PFSK-1 (cell line): Measurements from ENCODE around the gene TMEM30B.

ENCODE experiments used
- FOXP2 ChIP-seq: optimal IDR thresholded peaks from 2 replicates; pipeline ENCODE3; 2011; ENCODE audit warnings: borderline replicate concordance, control low read depth, inconsistent platforms; ENCODE audit not compliant: insufficient read depth; ENCODE audit errors: extremely low read length, extremely low read depth
- POLR2AphosphoS5 ChIP-seq: IDR thresholded peaks from 2 replicates; pipeline ENCODE4 v1.6.1; 2012; ENCODE audit warnings: low read depth, mild to moderate bottlenecking, control low read depth, low read length, moderate library complexity
- SIN3A ChIP-seq: IDR thresholded peaks from 2 replicates; pipeline ENCODE4 v1.6.1; 2012; ENCODE audit warnings: mild to moderate bottlenecking, low read length, moderate library complexity, borderline replicate concordance; ENCODE audit not compliant: insufficient read depth
- TAF1 ChIP-seq: IDR thresholded peaks from 2 replicates; pipeline ENCODE4 v1.6.1; 2012; ENCODE audit warnings: low read length, control low read depth, borderline replicate concordance; ENCODE audit not compliant: insufficient read depth
- TF ChIP-seq, protein P1 (sequence below), 2 experiments: IDR thresholded peaks; 2 replicates each; pipeline versions ENCODE4 v1.6.1 to v1.8.0; 2011 to 2012; ENCODE audit warnings: low read depth in 2 of 2, low read length in 2 of 2, control low read depth in 1 of 2, inconsistent platforms in 1 of 2, mild to moderate bottlenecking in 1 of 2, moderate library complexity in 1 of 2; ENCODE audit not compliant: insufficient read depth in 1 of 2

Gene TMEM30B

GRCh38 chr14:61229981-61230380 is 51.2 kb downstream of the TMEM30B start:
- TF ChIP-seq POLR2AphosphoS5 (no peak), TAF1 (no peak)

DNA sequence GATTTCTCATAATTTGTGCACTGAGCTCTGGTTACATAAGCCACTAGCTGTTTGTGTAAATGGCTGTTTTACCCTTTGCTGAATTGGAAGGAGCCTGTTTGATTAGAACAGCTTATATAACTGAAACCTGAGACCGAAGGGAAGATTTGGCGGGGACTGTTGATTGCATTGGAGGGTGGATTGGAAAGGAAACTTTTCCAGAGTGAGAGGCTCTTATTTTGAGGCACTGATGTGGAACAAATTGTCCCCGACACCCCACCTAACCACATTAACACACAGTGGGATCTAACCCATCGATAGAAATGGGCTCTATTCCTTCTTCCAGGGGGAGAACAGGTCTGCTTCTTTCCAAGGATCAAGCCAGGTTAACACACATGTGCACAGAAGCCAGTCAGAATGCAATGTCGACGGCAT is 51.7 kb downstream of the TMEM30B start:
- TF ChIP-seq SIN3A (no peak), FOXP2 (no peak), TAF1 (no peak), POLR2AphosphoS5 (no peak)
- TF ChIP-seq, protein P1, sequence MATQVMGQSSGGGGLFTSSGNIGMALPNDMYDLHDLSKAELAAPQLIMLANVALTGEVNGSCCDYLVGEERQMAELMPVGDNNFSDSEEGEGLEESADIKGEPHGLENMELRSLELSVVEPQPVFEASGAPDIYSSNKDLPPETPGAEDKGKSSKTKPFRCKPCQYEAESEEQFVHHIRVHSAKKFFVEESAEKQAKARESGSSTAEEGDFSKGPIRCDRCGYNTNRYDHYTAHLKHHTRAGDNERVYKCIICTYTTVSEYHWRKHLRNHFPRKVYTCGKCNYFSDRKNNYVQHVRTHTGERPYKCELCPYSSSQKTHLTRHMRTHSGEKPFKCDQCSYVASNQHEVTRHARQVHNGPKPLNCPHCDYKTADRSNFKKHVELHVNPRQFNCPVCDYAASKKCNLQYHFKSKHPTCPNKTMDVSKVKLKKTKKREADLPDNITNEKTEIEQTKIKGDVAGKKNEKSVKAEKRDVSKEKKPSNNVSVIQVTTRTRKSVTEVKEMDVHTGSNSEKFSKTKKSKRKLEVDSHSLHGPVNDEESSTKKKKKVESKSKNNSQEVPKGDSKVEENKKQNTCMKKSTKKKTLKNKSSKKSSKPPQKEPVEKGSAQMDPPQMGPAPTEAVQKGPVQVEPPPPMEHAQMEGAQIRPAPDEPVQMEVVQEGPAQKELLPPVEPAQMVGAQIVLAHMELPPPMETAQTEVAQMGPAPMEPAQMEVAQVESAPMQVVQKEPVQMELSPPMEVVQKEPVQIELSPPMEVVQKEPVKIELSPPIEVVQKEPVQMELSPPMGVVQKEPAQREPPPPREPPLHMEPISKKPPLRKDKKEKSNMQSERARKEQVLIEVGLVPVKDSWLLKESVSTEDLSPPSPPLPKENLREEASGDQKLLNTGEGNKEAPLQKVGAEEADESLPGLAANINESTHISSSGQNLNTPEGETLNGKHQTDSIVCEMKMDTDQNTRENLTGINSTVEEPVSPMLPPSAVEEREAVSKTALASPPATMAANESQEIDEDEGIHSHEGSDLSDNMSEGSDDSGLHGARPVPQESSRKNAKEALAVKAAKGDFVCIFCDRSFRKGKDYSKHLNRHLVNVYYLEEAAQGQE (IDR thresholded peaks at IDR 0.05; ENCODE audit: insufficient read depth in 1 of 2, low read depth in 2 of 2, low read length in 2 of 2), result no peak

DNA sequence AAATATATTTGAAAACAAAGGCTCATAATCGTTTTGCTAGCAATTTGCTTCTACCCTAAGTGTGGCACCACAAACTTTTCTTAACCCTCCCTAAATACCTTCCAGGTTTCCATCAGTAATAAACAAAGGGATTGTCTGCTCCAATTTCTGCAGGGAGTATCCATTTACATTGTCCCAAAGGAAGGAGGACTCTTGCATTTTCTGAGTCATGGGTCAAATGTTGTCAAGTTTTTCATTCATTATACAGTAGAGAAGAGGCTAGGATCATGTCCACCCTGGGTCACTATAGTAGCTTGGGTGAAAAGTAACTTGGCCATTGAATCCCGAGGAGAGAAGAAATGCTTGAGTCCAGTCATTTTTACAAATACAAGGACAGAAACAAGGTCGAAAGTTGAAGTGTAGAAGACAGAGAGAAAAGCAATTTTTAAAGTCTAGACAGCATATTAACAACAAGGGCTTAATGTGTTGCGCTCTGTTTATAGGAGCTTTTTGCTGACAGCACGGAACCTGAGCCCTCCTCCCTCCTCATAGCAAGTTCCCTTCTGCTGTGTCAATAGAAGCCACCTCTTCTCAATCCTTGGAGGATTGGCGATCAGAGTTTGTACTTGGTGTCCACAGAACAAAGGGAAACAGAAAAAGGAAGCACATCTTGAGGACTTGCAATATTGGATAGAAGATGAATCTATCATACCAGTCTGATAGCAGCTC is 53.1 kb downstream of the TMEM30B start:
- TF ChIP-seq, protein P1 (IDR thresholded peaks at IDR 0.05; ENCODE audit: insufficient read depth in 1 of 2, low read depth in 2 of 2, low read length in 2 of 2), result no peak
- TF ChIP-seq POLR2AphosphoS5 (no peak), FOXP2 (no peak), TAF1 (no peak), SIN3A (no peak)
